ENCODE data around the gene CNBP.

CNBP gene

GRCh38 chr3:129184396-129184657 is 631 bp upstream of the CNBP start:
- TF ChIP-seq ZNF8 (CRISPR knock-in tag; IDR thresholded peaks at IDR 0.05) (no peak), TCF4 (CRISPR knock-in tag; IDR thresholded peaks at IDR 0.05; ENCODE audit: borderline replicate concordance) (no peak), TOX (CRISPR knock-in tag; IDR thresholded peaks at IDR 0.05; ENCODE audit: borderline replicate concordance) (no peak), ESRRG (CRISPR knock-in tag; IDR thresholded peaks at IDR 0.05) (no peak), PPARA (CRISPR knock-in tag; IDR thresholded peaks at IDR 0.05; ENCODE audit: borderline replicate concordance) (no peak), GLIS3 (CRISPR knock-in tag; IDR thresholded peaks at IDR 0.05) (no peak), TSHZ2 (CRISPR knock-in tag; IDR thresholded peaks at IDR 0.05) (no peak)
- TF ChIP-seq, protein P1, sequence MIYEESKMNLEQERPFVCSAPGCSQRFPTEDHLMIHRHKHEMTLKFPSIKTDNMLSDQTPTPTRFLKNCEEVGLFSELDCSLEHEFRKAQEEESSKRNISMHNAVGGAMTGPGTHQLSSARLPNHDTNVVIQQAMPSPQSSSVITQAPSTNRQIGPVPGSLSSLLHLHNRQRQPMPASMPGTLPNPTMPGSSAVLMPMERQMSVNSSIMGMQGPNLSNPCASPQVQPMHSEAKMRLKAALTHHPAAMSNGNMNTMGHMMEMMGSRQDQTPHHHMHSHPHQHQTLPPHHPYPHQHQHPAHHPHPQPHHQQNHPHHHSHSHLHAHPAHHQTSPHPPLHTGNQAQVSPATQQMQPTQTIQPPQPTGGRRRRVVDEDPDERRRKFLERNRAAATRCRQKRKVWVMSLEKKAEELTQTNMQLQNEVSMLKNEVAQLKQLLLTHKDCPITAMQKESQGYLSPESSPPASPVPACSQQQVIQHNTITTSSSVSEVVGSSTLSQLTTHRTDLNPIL (CRISPR knock-in tag; IDR thresholded peaks at IDR 0.05; ENCODE audit: low read depth), result no peak
- TF ChIP-seq, protein P2, sequence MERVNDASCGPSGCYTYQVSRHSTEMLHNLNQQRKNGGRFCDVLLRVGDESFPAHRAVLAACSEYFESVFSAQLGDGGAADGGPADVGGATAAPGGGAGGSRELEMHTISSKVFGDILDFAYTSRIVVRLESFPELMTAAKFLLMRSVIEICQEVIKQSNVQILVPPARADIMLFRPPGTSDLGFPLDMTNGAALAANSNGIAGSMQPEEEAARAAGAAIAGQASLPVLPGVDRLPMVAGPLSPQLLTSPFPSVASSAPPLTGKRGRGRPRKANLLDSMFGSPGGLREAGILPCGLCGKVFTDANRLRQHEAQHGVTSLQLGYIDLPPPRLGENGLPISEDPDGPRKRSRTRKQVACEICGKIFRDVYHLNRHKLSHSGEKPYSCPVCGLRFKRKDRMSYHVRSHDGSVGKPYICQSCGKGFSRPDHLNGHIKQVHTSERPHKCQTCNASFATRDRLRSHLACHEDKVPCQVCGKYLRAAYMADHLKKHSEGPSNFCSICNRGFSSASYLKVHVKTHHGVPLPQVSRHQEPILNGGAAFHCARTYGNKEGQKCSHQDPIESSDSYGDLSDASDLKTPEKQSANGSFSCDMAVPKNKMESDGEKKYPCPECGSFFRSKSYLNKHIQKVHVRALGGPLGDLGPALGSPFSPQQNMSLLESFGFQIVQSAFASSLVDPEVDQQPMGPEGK (CRISPR knock-in tag; IDR thresholded peaks at IDR 0.05; ENCODE audit: borderline replicate concordance), result no peak
- ATAC-seq, result peak; percentile 6

GRCh38 chr3:129182390-129183185 is 1.1 kb downstream of the CNBP start:
- no peak for TF ChIP-seq GLIS3 (CRISPR knock-in tag; IDR thresholded peaks at IDR 0.05)
- TF ChIP-seq TCF4 (CRISPR knock-in tag; IDR thresholded peaks at IDR 0.05; ENCODE audit: borderline replicate concordance), result peak; percentile 57; the same call in 1 of the 2 replicates
- peak; percentile 4; the same call in 2 of the 3 replicates for ATAC-seq

GRCh38 chr3:129181819-129182218 is 1.9 kb downstream of the CNBP start:
- ATAC-seq, result no peak
- no peak for TF ChIP-seq RARB (CRISPR knock-in tag; IDR thresholded peaks at IDR 0.05)
- no peak for TF ChIP-seq ZFP30 (CRISPR knock-in tag; IDR thresholded peaks at IDR 0.05)
- TF ChIP-seq, protein P2 (CRISPR knock-in tag; IDR thresholded peaks at IDR 0.05; ENCODE audit: borderline replicate concordance), result no peak
- no peak for TF ChIP-seq GLIS3 (CRISPR knock-in tag; IDR thresholded peaks at IDR 0.05)
- TF ChIP-seq TSHZ2 (CRISPR knock-in tag; IDR thresholded peaks at IDR 0.05), result no peak
- no peak for TF ChIP-seq CSRNP3 (CRISPR knock-in tag; IDR thresholded peaks at IDR 0.05)
- TF ChIP-seq ISL1 (CRISPR knock-in tag; IDR thresholded peaks at IDR 0.05), result no peak
- TF ChIP-seq ZC3H10 (CRISPR knock-in tag; IDR thresholded peaks at IDR 0.05), result no peak
- TF ChIP-seq, protein P1 (CRISPR knock-in tag; IDR thresholded peaks at IDR 0.05; ENCODE audit: low read depth), result no peak
- no peak for TF ChIP-seq ARNTL (CRISPR knock-in tag; IDR thresholded peaks at IDR 0.05; ENCODE audit: borderline replicate concordance, low read depth)

Data from SK-N-SH treated with all-trans-retinoic acid at 6 μM for 48 hours (cell line).